Measurements from ENCODE around the gene OPRM1.

DNA sequence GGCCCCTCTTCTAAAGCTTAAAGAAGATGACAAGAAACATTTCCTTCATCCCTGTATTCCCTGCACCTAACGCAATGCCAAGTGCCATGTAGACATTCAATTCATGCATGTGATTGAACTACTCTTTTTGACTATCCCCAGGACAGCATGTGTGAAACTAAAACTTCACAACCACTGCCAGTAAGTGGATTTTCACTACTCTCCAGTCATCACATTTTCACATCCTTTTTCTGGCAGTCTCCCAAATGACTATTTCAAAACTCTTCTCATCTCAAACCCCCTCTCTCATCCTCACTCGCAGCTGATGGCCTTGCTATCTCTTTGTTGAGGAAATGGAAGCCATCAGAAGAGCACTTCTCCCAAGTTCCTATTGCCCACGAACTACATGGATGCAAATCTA lies 122.6 kb downstream of the OPRM1 start:
- no peak for TF ChIP-seq POLR2A (IDR thresholded peaks at IDR 0.05)
- TF ChIP-seq, protein P1, sequence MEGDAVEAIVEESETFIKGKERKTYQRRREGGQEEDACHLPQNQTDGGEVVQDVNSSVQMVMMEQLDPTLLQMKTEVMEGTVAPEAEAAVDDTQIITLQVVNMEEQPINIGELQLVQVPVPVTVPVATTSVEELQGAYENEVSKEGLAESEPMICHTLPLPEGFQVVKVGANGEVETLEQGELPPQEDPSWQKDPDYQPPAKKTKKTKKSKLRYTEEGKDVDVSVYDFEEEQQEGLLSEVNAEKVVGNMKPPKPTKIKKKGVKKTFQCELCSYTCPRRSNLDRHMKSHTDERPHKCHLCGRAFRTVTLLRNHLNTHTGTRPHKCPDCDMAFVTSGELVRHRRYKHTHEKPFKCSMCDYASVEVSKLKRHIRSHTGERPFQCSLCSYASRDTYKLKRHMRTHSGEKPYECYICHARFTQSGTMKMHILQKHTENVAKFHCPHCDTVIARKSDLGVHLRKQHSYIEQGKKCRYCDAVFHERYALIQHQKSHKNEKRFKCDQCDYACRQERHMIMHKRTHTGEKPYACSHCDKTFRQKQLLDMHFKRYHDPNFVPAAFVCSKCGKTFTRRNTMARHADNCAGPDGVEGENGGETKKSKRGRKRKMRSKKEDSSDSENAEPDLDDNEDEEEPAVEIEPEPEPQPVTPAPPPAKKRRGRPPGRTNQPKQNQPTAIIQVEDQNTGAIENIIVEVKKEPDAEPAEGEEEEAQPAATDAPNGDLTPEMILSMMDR (IDR thresholded peaks at IDR 0.05), result no peak

Data from ovary (tissue), 3 donors.